ENCODE results near the gene PCMT1. TPM values are rescaled to one million over a fixed set of nuclear protein-coding genes. Genes with fewer than 3 reads are reported as not detected.
A peak's percentile ranks its signal among the peaks of the same experiment; 100 is the strongest.

PCMT1 gene
- total RNA-seq, 2 donors from 2014 or later = 68.5 to 72.6 TPM

- Mint-ChIP-seq H3K36me3 (ENCODE audit: low read depth) (no peaks in the 10 kb centered on the region), H3K4me1 (peaks cover 5% of the 10 kb centered on the region), H3K4me3 (no peak overlapping the region), H3K9me3 (no peaks in the 10 kb centered on the region), H3K27me3 (ENCODE audit: insufficient read depth) (no peaks in the 10 kb centered on the region), H3K27ac (no peak overlapping the region)
- Histone ChIP-seq H3K4me3 (ENCODE audit: low read length) (no peak overlapping the region), H3K9me3 (ENCODE audit: control insufficient read depth, low read length) (no peaks in the 10 kb centered on the region), H3K27ac (ENCODE audit: low read depth, low read length) (no peak overlapping the region), H3K36me3 (ENCODE audit: control insufficient read depth, insufficient read depth, low read length) (no peaks in the 10 kb centered on the region), H3K9ac (ENCODE audit: extremely low read depth, low read length, poor library complexity, severe bottlenecking) (no peak overlapping the region), H3K4me1 (ENCODE audit: control insufficient read depth, insufficient read depth, low read length) (no peaks in the 10 kb centered on the region), H3K27me3 (ENCODE audit: control insufficient read depth, insufficient read depth, low read length, poor library complexity, severe bottlenecking) (no peaks in the 10 kb centered on the region)
- TF ChIP-seq, protein P1, sequence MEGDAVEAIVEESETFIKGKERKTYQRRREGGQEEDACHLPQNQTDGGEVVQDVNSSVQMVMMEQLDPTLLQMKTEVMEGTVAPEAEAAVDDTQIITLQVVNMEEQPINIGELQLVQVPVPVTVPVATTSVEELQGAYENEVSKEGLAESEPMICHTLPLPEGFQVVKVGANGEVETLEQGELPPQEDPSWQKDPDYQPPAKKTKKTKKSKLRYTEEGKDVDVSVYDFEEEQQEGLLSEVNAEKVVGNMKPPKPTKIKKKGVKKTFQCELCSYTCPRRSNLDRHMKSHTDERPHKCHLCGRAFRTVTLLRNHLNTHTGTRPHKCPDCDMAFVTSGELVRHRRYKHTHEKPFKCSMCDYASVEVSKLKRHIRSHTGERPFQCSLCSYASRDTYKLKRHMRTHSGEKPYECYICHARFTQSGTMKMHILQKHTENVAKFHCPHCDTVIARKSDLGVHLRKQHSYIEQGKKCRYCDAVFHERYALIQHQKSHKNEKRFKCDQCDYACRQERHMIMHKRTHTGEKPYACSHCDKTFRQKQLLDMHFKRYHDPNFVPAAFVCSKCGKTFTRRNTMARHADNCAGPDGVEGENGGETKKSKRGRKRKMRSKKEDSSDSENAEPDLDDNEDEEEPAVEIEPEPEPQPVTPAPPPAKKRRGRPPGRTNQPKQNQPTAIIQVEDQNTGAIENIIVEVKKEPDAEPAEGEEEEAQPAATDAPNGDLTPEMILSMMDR (conservative IDR thresholded peaks at IDR 0.05) = no peak
- 100% methylated on average over 1 of the region's 1 CpG; no CpG with 5 or more reads in 1 of the 2 experiments for WGBS, 2 experiments (ENCODE audit: insufficient coverage in 1 of 2, insufficient read length in 1 of 2)
- DNase-seq = no peak
Measured at GRCh38 chr6:149821492-149821891, 72.0 kb downstream of the PCMT1 start.

- Mint-ChIP-seq H3K36me3 (ENCODE audit: low read depth) (no peaks in the 10 kb centered on the region), H3K27me3 (ENCODE audit: insufficient read depth) (no peaks in the 10 kb centered on the region), H3K4me3 (no peak overlapping the region), H3K27ac (no peak overlapping the region), H3K4me1 (peaks cover 5% of the 10 kb centered on the region), H3K9me3 (no peaks in the 10 kb centered on the region)
- WGBS, 2 experiments (ENCODE audit: insufficient coverage in 1 of 2, insufficient read length in 1 of 2) = 85 to 91% methylated on average over 4 of the region's 4 CpGs
- Histone ChIP-seq H3K4me3 (ENCODE audit: low read length) (no peak overlapping the region), H3K9ac (ENCODE audit: extremely low read depth, low read length, poor library complexity, severe bottlenecking) (no peak overlapping the region), H3K27me3 (ENCODE audit: control insufficient read depth, insufficient read depth, low read length, poor library complexity, severe bottlenecking) (no peaks in the 10 kb centered on the region), H3K36me3 (ENCODE audit: control insufficient read depth, insufficient read depth, low read length) (no peaks in the 10 kb centered on the region), H3K27ac (ENCODE audit: low read depth, low read length) (no peak overlapping the region), H3K4me1 (ENCODE audit: control insufficient read depth, insufficient read depth, low read length) (no peaks in the 10 kb centered on the region), H3K9me3 (ENCODE audit: control insufficient read depth, low read length) (no peaks in the 10 kb centered on the region)
- TF ChIP-seq, protein P1 (conservative IDR thresholded peaks at IDR 0.05) = peak; percentile 48
- DNase-seq = no peak
Measured at GRCh38 chr6:149823013-149823412, 73.5 kb downstream of the PCMT1 start.

DNA sequence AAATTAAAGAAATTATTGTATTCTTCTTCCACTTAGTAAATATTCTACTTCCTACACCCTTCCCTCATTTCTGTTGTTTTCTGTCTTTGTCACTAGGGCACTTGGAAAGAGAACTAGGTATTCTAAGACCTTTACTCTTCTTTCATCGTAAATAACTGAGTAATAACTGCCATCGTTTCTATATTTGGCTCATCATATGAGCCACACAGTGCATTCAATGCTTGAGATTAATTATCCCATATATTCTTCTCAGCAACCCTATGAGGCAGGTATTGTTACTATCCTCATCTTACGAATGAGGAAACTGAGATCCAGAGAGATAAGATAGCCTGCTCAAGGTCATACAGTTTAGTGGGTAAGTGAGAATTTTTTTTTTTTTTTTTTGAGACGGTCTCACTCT, 75.8 kb downstream of the PCMT1 start:
- Mint-ChIP-seq H3K27me3 (ENCODE audit: insufficient read depth) (no peaks in the 10 kb centered on the region), H3K36me3 (ENCODE audit: low read depth) (no peaks in the 10 kb centered on the region), H3K4me3 (no peak overlapping the region), H3K9me3 (no peaks in the 10 kb centered on the region), H3K4me1 (peaks cover 5% of the 10 kb centered on the region), H3K27ac (no peak overlapping the region)
- TF ChIP-seq, protein P1 (conservative IDR thresholded peaks at IDR 0.05) = no peak
- H3K27ac ChIP-seq (ENCODE audit: low read depth, low read length) = no peak overlapping the region
- H3K4me1 ChIP-seq (ENCODE audit: control insufficient read depth, insufficient read depth, low read length) = no peaks in the 10 kb centered on the region
- H3K9ac ChIP-seq (ENCODE audit: extremely low read depth, low read length, poor library complexity, severe bottlenecking) = no peak overlapping the region
- no peaks in the 10 kb centered on the region for H3K9me3 ChIP-seq (ENCODE audit: control insufficient read depth, low read length)
- H3K36me3 ChIP-seq (ENCODE audit: control insufficient read depth, insufficient read depth, low read length) = no peaks in the 10 kb centered on the region
- no peak overlapping the region for H3K4me3 ChIP-seq (ENCODE audit: low read length)
- no peak for DNase-seq
- no peaks in the 10 kb centered on the region for H3K27me3 ChIP-seq (ENCODE audit: control insufficient read depth, insufficient read depth, low read length, poor library complexity, severe bottlenecking)
- WGBS, 2 experiments (ENCODE audit: insufficient coverage in 1 of 2, insufficient read length in 1 of 2) = 92 to 100% methylated on average over 2 to 4 of the region's 4 CpGs

Measured in endodermal cell (in vitro differentiated cells).